22Rv1 (cell line): ENCODE measurements around the gene IP6K3.

Source experiments
- CTCF ChIP-seq: fragments of 450-650 bp; IDR thresholded peaks from 2 replicates; pipeline ENCODE4 v1.5.1; 2017; ENCODE audit warnings: mild to moderate bottlenecking
- ZFX ChIP-seq: fragments of 450-650 bp; IDR thresholded peaks from 2 replicates; pipeline ENCODE4 v1.6.1; 2017; ENCODE audit warnings: antibody characterized with exemption, borderline replicate concordance

DNA sequence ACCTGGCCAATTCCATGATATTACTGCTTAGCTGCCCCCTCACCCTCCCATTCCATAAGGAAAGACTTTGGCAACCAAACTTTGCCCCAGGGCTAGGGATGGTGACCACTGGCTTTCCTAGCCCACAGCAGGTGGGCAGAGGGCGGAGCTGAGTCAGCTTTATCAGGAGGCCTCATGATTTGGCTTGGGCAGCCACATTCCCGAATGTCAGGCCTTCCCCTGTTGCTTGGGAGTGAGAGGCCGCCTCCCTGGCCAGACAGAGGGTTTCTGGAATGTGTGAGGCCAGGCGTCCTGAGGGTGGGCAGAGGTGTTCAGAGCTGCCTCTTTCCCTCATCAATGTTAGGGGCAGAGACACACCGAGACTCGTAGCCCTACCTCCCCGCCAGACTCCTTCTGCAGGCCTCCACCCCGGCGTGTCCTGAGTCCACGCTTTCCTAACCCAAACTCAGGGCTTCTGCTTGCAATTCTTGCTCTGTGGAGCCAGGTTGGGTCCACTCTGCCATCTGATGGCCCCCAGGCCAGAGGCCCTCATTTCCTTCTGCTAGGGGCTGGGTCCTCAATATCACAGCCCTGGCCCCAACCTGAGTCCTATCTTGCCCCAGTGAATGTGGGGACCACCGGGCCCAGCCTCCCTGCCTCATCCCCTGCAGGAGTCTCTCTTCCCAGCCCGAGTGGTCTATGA, 54.5 kb downstream of the IP6K3 start:
- TF ChIP-seq CTCF (no peak), ZFX (no peak)
